HG02588 (cell line): ENCODE measurements around the gene AFF2.
A peak's percentile ranks its signal among the peaks of the same experiment; 100 is the strongest.

Experiments
- ATAC-seq: cut with Tn5 transposase; IDR thresholded peaks from one replicate; pipeline ENCODE4 v1.9.1; 2021; ENCODE audit warnings: mild to moderate bottlenecking, moderate library complexity; ENCODE audit not compliant: unreplicated experiment

AFF2 gene

DNA sequence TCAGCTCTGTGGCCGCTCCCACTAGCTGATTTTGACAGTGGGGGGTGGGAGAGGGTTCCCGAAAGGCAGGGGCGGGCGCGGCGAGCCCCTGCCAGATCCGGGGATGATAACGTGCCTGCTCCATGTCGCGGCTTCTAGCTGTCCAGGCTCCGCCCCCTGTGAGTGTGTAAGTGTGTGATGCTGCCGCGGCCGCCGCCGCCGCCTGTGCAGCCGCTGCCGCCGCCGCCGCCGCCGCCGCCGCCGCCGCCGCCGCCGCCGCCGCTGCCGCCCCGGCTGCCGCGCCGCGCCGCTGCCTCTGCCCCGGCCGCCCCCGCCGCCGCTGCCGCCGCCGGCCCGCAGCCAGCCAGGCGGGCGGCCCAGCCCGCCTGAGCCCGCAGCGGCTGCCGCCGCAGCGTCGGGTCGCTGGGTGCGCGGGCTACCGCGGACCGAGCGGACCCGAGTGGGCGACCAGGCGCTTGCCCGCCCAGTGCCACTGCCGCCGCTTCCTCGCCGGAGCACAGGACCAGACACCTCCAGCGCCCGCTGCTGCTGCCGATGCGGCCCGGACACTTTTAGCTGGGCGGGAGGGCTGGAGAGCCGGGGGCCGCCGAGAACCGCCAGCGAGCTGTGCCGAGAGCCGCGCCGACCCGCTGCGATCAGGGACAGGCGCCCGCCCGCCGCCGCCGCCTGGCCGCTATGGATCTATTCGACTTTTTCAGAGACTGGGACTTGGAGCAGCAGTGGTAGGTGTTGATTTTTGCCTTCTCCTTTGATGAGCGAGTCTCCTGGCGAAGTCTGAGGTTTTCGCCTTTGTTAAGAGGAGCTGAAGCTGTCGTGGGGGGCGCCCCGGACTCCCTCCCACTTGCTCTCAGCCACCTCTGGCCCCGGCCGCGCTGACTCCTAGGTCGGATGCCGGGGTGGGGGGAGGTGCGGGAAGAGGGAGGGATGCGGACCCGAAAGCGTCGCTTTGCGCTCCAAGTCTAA is at the start of gene AFF2:
AFF2 (plus strand) TSS at position 195 of the 963 bp plus-strand sequence; CDS start at position 676, 481 bp downstream.
- peak; percentile 47 for ATAC-seq

- no peak for ATAC-seq
Measured at GRCh38 chrX:148457279-148457678, 43.1 kb upstream of the AFF2 start.

DNA sequence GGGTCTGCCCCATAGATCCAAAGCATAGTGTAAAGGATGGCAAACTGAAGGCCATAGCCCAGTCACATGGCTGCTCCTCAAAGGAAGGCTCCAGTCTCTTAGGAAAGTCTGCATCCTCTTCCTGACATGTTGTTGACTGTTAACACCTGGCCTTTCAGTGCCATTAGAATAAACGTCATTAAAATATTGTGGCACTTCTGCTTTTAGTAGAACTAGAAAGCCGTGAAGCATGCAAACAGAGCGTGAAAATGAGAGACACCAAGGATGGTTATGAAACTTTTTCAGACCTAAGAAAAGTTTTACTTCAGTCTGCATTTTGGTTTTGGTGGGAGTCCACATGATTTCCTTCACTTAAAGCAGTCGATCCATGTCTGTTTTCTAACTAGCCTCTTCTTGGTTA is 41.1 kb upstream of the AFF2 start:
- ATAC-seq = peak; percentile 94

GRCh38 chrX:148466292-148466691 is 34.1 kb upstream of the AFF2 start:
- peak; percentile 93 for ATAC-seq

- no peak for ATAC-seq
Measured at GRCh38 chrX:148470324-148470723, 30.1 kb upstream of the AFF2 start.

DNA sequence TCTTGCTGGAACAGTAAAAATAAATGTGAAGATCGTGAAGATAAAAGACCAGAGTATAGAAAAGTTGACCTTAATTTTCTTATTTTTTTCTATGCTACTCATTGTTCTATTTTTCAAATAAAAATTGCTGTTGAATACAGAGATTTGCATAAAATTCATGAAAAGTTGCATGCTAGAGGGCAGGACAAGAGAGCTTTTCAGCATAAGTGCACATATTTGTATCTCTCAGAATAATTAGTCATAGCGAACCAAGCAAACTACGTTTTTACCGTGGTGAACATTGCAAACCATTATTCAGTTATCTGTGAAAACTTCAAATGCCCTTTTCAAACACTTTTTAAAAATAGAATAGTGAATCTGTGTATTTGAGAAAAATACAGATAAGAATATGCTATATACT is 26.4 kb upstream of the AFF2 start:
- no peak for ATAC-seq

DNA sequence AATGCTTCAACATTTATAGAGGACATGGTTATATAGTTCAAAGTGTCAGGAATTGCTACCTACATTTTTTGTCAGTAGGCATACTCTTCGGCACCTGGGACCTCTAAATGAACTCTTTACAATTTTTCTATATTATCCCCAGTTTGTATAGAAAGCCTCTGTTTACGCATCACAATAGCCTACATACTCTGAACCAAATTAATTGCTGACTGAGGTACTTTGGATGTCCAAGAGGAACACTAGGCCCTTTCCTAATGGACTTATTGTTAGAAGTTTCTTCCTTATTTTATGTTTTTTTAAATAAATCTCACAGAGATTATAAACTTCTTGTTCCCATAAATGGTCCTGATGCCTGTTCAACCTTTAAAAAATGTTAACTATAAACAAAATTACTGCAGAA is 8.4 kb upstream of the AFF2 start:
- no peak for ATAC-seq

DNA sequence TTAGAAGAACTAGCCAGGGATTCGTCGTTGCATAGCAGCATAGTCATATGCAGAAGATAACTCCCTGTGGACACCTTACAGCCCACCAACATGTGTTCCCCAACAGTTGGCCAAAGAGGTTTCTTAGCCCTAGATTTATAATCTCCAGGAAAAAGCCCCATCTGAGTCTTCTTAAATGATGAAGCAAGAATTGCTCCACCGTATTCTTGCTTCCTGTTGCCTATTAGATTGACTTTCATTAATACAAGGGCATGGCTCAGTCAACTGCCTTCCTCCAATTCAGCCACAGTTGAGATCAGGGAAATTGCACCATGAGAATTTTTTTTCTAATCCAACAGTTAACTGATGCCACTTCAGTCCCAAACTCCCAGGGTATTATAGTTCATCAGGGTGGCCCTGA is 5.2 kb upstream of the AFF2 start:
- ATAC-seq = no peak

DNA sequence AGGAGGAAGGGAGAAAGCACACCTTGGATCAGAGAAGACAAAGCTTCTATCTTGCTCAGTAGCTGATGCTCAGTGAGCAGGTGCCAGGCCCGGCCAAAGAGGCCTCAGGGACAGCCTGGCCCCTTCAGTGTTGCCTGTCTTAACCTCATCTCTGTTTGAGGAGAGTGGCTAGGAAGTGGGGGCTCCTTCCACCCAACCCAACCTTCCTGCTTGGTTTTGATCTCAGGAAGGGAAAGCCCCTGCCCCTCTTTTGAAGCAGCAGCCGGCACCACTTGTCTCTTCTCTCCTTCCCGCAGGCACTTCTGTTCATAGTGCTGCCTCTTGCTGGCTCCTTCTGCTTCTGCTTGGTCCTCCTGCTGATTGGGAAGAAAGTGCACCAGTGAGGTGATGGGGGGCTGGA is 2.4 kb upstream of the AFF2 start:
- no peak for ATAC-seq

DNA sequence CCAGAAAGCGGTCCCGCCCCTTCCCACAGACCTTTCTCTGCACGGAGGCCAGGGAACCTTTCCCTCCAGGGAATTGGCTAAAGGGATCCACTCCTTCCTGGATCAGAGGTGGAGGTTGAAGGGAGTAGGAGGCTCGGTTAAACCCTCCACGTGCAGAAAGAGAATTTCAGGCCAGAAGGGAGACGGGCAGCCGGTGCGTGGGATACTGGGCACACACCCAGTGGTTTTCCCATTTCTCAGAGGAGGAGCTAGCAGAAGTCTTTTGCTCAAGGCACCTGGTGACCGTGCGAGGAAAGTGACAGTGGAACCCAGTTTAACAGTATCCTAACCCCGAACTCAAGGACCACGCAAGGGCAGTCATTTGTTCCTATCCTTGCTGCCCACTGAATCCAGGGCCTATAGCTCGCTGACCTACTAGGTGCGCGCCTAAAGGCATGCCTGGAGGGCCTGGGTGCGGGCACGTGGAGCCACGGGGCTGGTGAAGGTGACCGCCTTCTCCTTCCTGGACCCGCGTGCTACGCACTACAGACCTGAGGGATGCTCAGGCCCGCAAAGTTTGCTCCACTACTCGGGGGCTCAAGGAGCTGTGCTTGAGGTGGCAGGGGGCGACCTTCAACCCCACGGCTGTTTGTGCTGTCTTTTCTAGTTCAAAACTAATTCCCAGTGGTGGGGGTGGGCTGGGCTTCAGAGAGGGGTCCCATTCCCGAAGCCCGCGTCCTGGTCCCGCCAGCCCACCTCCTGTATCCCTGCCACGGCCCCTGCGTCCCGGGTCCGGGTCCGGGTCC is 587 bp upstream of the AFF2 start:
- ATAC-seq = no peak

DNA sequence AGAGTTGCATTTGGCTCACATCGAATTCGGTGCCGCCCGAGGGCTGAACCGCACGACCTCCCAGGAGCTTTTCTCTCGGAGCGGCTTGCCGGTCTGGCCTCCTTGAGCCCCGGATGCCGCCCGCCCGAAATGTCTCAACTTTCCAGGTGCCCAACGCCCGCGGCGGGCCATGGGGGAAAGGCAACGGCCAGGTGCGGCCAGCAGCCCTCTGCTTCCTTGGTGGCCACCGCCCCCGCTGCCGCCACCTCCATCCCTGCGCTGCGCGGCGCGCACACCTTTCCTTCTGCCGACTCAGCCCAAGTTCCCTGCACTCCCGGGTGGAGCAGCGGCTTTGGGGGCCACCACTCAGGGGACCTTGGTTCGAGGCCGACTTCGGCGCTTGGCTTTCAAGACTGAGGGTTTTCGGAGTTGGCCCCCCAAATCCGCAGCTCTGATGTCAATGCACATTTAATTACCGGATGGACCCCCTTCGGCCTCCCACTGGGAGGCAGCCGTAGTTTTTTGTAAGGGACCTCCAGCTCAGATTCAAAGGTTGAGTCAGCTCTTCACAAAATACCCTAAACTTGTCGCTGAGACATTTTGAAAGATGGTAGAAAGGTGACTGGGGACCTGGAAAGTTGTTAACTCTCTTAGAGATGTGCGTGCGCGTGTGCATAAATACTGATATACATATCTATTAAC is 1.1 kb downstream of the AFF2 start:
- ATAC-seq = no peak

- no peak for ATAC-seq
Measured at GRCh38 chrX:148504506-148504905, 4.1 kb downstream of the AFF2 start.

DNA sequence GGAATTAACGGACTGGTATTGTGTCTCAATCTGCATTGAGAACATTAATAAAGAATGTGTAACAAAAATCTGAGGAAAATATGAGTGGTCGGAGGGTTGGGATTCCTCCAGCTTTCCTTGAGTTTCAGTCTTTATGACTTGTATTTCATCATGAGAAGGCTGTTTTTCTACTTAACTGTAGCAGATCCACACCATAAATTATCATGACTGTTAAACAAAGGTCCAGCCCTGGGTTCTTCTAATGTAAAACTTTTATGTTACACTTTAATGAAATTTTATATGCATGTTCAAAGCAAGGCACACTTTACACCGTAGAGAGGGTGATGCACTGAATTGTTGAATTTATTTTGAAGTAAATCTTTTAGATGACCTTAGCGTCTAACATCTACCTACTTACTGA is 7.0 kb downstream of the AFF2 start:
- no peak for ATAC-seq

DNA sequence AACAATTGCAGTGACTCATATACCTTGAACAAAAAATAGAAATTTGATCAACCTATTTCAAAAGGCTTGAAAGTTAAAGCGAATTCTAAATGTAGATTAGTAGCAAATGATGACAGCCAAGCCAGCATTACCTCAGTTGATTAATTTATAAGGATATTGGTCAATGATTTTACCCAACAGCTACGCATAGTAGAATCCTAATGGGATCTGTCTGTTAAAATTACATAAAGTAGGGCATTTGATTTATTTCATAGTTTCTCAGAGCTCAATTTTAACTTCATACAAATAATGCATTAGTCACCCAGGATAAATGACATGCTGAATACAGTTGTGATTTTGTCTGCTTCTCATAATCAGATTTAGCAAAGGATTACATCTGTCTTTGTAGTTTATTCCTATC is 12.0 kb downstream of the AFF2 start:
- ATAC-seq = no peak

DNA sequence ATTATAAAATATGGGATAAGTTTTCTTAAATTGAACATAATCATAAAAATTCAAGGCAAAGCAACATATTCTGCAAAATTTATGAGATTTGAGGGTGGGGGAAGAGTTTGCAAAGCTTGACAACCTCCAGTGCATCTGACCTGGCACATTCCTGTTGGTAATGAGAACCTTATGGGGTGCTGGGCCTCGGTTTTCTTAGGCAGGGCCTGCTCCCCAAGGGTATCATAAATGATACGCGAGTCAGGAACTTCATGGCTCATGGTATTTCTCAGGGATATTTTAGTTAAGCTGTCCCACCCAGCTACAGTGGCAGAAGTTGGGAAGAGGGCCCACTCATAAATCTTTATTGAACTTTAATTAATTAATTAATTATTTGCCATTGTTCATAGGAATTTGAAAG is 13.2 kb downstream of the AFF2 start:
- no peak for ATAC-seq

- no peak for ATAC-seq
Measured at GRCh38 chrX:148517176-148517575, 16.8 kb downstream of the AFF2 start.

DNA sequence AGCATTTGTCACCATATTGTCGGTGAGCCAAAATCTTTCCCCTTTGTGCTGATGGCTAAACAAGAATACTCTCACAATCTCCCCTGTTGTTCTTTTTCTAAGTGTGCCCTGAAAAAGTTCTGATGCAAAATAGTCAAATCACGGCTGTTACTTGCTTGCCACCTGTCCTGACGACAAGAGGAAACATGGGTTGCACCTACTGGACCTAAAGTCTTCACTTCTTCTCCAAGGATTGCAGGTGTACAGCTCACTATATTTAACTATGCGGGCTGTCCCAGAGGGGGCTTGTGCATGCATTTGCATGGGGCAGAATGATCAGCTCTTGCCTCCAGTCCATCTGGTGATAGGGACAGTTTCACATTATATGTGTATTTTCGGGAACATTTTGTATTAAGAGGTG is 21.6 kb downstream of the AFF2 start:
- ATAC-seq = no peak

GRCh38 chrX:148523303-148524080 is 23.1 kb downstream of the AFF2 start:
- no peak for ATAC-seq

- no peak for ATAC-seq
Measured at GRCh38 chrX:148530464-148531077, 30.2 kb downstream of the AFF2 start.

GRCh38 chrX:148534291-148534690 is 33.9 kb downstream of the AFF2 start:
- no peak for ATAC-seq
